ENCODE measurements around the gene ARRDC4.

The ARRDC4 gene

GRCh38 chr15:97959724-97960363 lies 659 bp upstream of the ARRDC4 start:
- ChIA-PET POLR2A (interaction anchor here (0.6 kb wide), 1 partner anchor 564 kb away, joined by 4 read pairs; no protein-coding TSS in a partner anchor), CTCF (interaction anchor here (0.7 to 0.8 kb wide), 3 partner anchors 14 to 60 kb away, joined by 3 to 5 read pairs (median 4); no protein-coding TSS in a partner anchor)
- H3K27ac ChIP-seq (ENCODE audit: extremely low read depth, low read depth, low read length) = peak overlapping the region; percentile 42; the same call in 1 of the 2 replicates
- no peaks in the 10 kb centered on the region for H3K36me3 ChIP-seq (ENCODE audit: control insufficient read depth in 2 of 2, insufficient read depth in 1 of 2, low read length in 2 of 2)
- H3K4me1 ChIP-seq (ENCODE audit: control insufficient read depth, insufficient read depth, low read length) = peaks cover 6% of the 10 kb centered on the region; the same call in 1 of the 2 replicates
- H3K9me3 ChIP-seq (ENCODE audit: control insufficient read depth, insufficient read depth, low read depth, low read length) = no peaks in the 10 kb centered on the region
- TF ChIP-seq ZNF350 (tag by site-specific recombination; IDR thresholded peaks at IDR 0.05) = no peak
- no peak for TF ChIP-seq ZNF26 (tag by site-specific recombination; IDR thresholded peaks at IDR 0.05)
- TF ChIP-seq ZNF335 (tag by site-specific recombination; conservative IDR thresholded peaks at IDR 0.05) = 0 out of 2 replicates have a peak, but pooled peaks have one; percentile 23
- TF ChIP-seq, protein P1, sequence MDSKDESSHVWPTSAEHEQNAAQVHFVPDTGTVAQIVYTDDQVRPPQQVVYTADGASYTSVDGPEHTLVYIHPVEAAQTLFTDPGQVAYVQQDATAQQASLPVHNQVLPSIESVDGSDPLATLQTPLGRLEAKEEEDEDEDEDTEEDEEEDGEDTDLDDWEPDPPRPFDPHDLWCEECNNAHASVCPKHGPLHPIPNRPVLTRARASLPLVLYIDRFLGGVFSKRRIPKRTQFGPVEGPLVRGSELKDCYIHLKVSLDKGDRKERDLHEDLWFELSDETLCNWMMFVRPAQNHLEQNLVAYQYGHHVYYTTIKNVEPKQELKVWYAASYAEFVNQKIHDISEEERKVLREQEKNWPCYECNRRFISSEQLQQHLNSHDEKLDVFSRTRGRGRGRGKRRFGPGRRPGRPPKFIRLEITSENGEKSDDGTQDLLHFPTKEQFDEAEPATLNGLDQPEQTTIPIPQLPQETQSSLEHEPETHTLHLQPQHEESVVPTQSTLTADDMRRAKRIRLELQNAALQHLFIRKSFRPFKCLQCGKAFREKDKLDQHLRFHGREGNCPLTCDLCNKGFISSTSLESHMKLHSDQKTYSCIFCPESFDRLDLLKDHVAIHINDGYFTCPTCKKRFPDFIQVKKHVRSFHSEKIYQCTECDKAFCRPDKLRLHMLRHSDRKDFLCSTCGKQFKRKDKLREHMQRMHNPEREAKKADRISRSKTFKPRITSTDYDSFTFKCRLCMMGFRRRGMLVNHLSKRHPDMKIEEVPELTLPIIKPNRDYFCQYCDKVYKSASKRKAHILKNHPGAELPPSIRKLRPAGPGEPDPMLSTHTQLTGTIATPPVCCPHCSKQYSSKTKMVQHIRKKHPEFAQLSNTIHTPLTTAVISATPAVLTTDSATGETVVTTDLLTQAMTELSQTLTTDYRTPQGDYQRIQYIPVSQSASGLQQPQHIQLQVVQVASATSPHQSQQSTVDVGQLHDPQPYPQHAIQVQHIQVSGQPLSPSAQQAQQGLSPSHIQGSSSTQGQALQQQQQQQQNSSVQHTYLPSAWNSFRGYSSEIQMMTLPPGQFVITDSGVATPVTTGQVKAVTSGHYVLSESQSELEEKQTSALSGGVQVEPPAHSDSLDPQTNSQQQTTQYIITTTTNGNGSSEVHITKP (tag by site-specific recombination; IDR thresholded peaks at IDR 0.05) = peak; percentile 83
- no peak for TF ChIP-seq ZNF37A (tag by site-specific recombination; IDR thresholded peaks at IDR 0.05)
- peak; percentile 81 for TF ChIP-seq ZBTB17 (tag by site-specific recombination; IDR thresholded peaks at IDR 0.05)
- TF ChIP-seq, protein P2, sequence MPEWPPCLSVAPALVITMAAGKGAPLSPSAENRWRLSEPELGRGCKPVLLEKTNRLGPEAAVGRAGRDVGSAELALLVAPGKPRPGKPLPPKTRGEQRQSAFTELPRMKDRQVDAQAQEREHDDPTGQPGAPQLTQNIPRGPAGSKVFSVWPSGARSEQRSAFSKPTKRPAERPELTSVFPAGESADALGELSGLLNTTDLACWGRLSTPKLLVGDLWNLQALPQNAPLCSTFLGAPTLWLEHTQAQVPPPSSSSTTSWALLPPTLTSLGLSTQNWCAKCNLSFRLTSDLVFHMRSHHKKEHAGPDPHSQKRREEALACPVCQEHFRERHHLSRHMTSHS (tag by site-specific recombination; IDR thresholded peaks at IDR 0.05) = no peak
- 0 out of 2 replicates have a peak, but pooled peaks have one; percentile 58 for TF ChIP-seq ZNF660 (tag by site-specific recombination; IDR thresholded peaks at IDR 0.05)
- TF ChIP-seq PRDM1 (tag by site-specific recombination; IDR thresholded peaks at IDR 0.05) = 0 out of 2 replicates have a peak, but pooled peaks have one; percentile 31
- TF ChIP-seq ZNF561 (tag by site-specific recombination; IDR thresholded peaks at IDR 0.05; ENCODE audit: borderline replicate concordance) = peak; percentile 64; the same call in 1 of the 2 replicates
- no peak for TF ChIP-seq REPIN1 (tag by site-specific recombination; IDR thresholded peaks at IDR 0.05; ENCODE audit: low read depth)
- TF ChIP-seq IKZF3 (tag by site-specific recombination; IDR thresholded peaks at IDR 0.05) = peak; percentile 54; the same call in 1 of the 2 replicates
- TF ChIP-seq ZNF341 (tag by site-specific recombination; IDR thresholded peaks at IDR 0.05; ENCODE audit: low read depth) = 0 out of 2 replicates have a peak, but pooled peaks have one; percentile 30
- TF ChIP-seq ATF2 (tag by site-specific recombination; IDR thresholded peaks at IDR 0.05; ENCODE audit: low read depth) = peak; percentile 11; the same call in 1 of the 2 replicates
- no peak for TF ChIP-seq ZNF394 (tag by site-specific recombination; IDR thresholded peaks at IDR 0.05; ENCODE audit: borderline replicate concordance)
- TF ChIP-seq ZNF600 (tag by site-specific recombination; IDR thresholded peaks at IDR 0.05) = 0 out of 2 replicates have a peak, but pooled peaks have one; percentile 18
- TF ChIP-seq ZBTB44 (tag by site-specific recombination; IDR thresholded peaks at IDR 0.05) = 0 out of 2 replicates have a peak, but pooled peaks have one; percentile 11
- no peak for TF ChIP-seq ZNF623 (tag by site-specific recombination; IDR thresholded peaks at IDR 0.05)
- 0 out of 2 replicates have a peak, but pooled peaks have one; percentile 12 for TF ChIP-seq ZNF518A (tag by site-specific recombination; conservative IDR thresholded peaks at IDR 0.05; ENCODE audit: low read depth)
- peak; percentile 36; the same call in 1 of the 2 replicates for TF ChIP-seq GLIS1 (tag by site-specific recombination; IDR thresholded peaks at IDR 0.05)
- peak overlapping the region; percentile 31 for H3K4me3 ChIP-seq (ENCODE audit: low read depth, low read length)
